Fibroblast of skin of right biceps (primary cell): ENCODE data around the gene GHRH.

Experiments used
- DNase-seq: peaks from one replicate; pipeline ENCODE4 v3.0.0-alpha.2; 2013

GHRH gene

GRCh38 chr20:37260923-37261322 lies 691 bp downstream of the GHRH start:
- DNase-seq, result no peak

GRCh38 chr20:37259865-37260264 lies 1.7 kb downstream of the GHRH start:
- DNase-seq, result no peak

- no peak for DNase-seq
Observed at GRCh38 chr20:37259031-37259430, 2.6 kb downstream of the GHRH start.

GRCh38 chr20:37257988-37258387 lies 3.6 kb downstream of the GHRH start:
- DNase-seq, result no peak

GRCh38 chr20:37257530-37257929 lies 4.1 kb downstream of the GHRH start:
- no peak for DNase-seq

- DNase-seq, result no peak
Observed at GRCh38 chr20:37256286-37256685, 5.3 kb downstream of the GHRH start.

GRCh38 chr20:37254114-37254878 lies 7.3 kb downstream of the GHRH start:
- DNase-seq, result no peak

- no peak for DNase-seq
Observed at GRCh38 chr20:37253087-37253486, 8.5 kb downstream of the GHRH start.

GRCh38 chr20:37251825-37252477 lies 9.7 kb downstream of the GHRH start:
- no peak for DNase-seq

GRCh38 chr20:37249304-37249703 lies 12.3 kb downstream of the GHRH start:
- no peak for DNase-seq

- DNase-seq, result no peak
Observed at GRCh38 chr20:37247547-37247946, 14.1 kb downstream of the GHRH start.

GRCh38 chr20:37246736-37247135 lies 14.9 kb downstream of the GHRH start:
- no peak for DNase-seq

- DNase-seq, result no peak
Observed at GRCh38 chr20:37245216-37246150, 16.1 kb downstream of the GHRH start.

- no peak for DNase-seq
Observed at GRCh38 chr20:37244572-37244957, 17.0 kb downstream of the GHRH start.

- no peak for DNase-seq
Observed at GRCh38 chr20:37243937-37244571, 17.6 kb downstream of the GHRH start.

GRCh38 chr20:37243076-37243936 lies 18.3 kb downstream of the GHRH start:
- no peak for DNase-seq

- DNase-seq, result no peak
Observed at GRCh38 chr20:37242503-37242902, 19.1 kb downstream of the GHRH start.

GRCh38 chr20:37240337-37241067 lies 21.1 kb downstream of the GHRH start:
- no peak for DNase-seq

GRCh38 chr20:37238935-37239451 lies 22.6 kb downstream of the GHRH start:
- DNase-seq, result no peak

GRCh38 chr20:37238426-37238825 lies 23.2 kb downstream of the GHRH start:
- DNase-seq, result no peak

- no peak for DNase-seq
Observed at GRCh38 chr20:37237656-37238055, 24.0 kb downstream of the GHRH start.
